ENCODE measurements around the gene C11orf58.

The C11orf58 gene

GRCh38 chr11:16789063-16789420 is 50.6 kb downstream of the C11orf58 start:
- no peaks in the 10 kb centered on the region for H3K79me2 ChIP-seq (ENCODE audit: control insufficient read depth, low read length)
- no peaks in the 10 kb centered on the region; the same call in 1 of the 2 replicates for H4K20me1 ChIP-seq (ENCODE audit: control insufficient read depth, insufficient read depth, low read depth, low read length)
- no peaks in the 10 kb centered on the region for H3K4me1 ChIP-seq (ENCODE audit: control insufficient read depth, low read length)
- no peak overlapping the region for H3K27ac ChIP-seq (ENCODE audit: low read depth, low read length)
- TF ChIP-seq, protein P1, sequence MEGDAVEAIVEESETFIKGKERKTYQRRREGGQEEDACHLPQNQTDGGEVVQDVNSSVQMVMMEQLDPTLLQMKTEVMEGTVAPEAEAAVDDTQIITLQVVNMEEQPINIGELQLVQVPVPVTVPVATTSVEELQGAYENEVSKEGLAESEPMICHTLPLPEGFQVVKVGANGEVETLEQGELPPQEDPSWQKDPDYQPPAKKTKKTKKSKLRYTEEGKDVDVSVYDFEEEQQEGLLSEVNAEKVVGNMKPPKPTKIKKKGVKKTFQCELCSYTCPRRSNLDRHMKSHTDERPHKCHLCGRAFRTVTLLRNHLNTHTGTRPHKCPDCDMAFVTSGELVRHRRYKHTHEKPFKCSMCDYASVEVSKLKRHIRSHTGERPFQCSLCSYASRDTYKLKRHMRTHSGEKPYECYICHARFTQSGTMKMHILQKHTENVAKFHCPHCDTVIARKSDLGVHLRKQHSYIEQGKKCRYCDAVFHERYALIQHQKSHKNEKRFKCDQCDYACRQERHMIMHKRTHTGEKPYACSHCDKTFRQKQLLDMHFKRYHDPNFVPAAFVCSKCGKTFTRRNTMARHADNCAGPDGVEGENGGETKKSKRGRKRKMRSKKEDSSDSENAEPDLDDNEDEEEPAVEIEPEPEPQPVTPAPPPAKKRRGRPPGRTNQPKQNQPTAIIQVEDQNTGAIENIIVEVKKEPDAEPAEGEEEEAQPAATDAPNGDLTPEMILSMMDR (IDR thresholded peaks at IDR 0.05; ENCODE audit: low read depth, low read length, poor library complexity, severe bottlenecking) = no peak
- no peak for TF ChIP-seq EZH2phosphoT487 (IDR thresholded peaks at IDR 0.05; ENCODE audit: borderline replicate concordance, low read length)
- H3K36me3 ChIP-seq (ENCODE audit: control insufficient read depth, low read length) = no peaks in the 10 kb centered on the region
- H3K4me2 ChIP-seq (ENCODE audit: low read length) = no peak overlapping the region
- H3F3A ChIP-seq (ENCODE audit: control insufficient read depth, insufficient read depth) = no peaks in the 10 kb centered on the region
- H3K9me3 ChIP-seq (ENCODE audit: control insufficient read depth, insufficient read depth, low read length) = no peaks in the 10 kb centered on the region
- no peak overlapping the region for H3K4me3 ChIP-seq (ENCODE audit: low read length)
- no peaks in the 10 kb centered on the region for H3K9me2 ChIP-seq (replicated peaks; ENCODE audit: control insufficient read depth, low read length)
- H3K27me3 ChIP-seq (ENCODE audit: control insufficient read depth, low read length) = peaks cover 6% of the 10 kb centered on the region

GRCh38 chr11:16789560-16790485 is 51.4 kb downstream of the C11orf58 start:
- H3K36me3 ChIP-seq (ENCODE audit: control insufficient read depth, low read length) = no peaks in the 10 kb centered on the region
- H3K27me3 ChIP-seq (ENCODE audit: control insufficient read depth, low read length) = peaks cover 6% of the 10 kb centered on the region
- H4K20me1 ChIP-seq (ENCODE audit: control insufficient read depth, insufficient read depth, low read depth, low read length) = no peaks in the 10 kb centered on the region; the same call in 1 of the 2 replicates
- H3K9me2 ChIP-seq (replicated peaks; ENCODE audit: control insufficient read depth, low read length) = no peaks in the 10 kb centered on the region
- no peaks in the 10 kb centered on the region for H3F3A ChIP-seq (ENCODE audit: control insufficient read depth, insufficient read depth)
- no peaks in the 10 kb centered on the region for H3K9me3 ChIP-seq (ENCODE audit: control insufficient read depth, insufficient read depth, low read length)
- H3K79me2 ChIP-seq (ENCODE audit: control insufficient read depth, low read length) = no peaks in the 10 kb centered on the region
- H3K4me3 ChIP-seq (ENCODE audit: low read length) = no peak overlapping the region
- no peaks in the 10 kb centered on the region for H3K4me1 ChIP-seq (ENCODE audit: control insufficient read depth, low read length)
- TF ChIP-seq EZH2phosphoT487 (IDR thresholded peaks at IDR 0.05; ENCODE audit: borderline replicate concordance, low read length) = no peak
- TF ChIP-seq, protein P1 (IDR thresholded peaks at IDR 0.05; ENCODE audit: low read depth, low read length, poor library complexity, severe bottlenecking) = no peak
- H3K27ac ChIP-seq (ENCODE audit: low read depth, low read length) = no peak overlapping the region
- H3K4me2 ChIP-seq (ENCODE audit: low read length) = no peak overlapping the region

GRCh38 chr11:16790486-16791190 is 52.2 kb downstream of the C11orf58 start:
- H3K27ac ChIP-seq (ENCODE audit: low read depth, low read length) = no peak overlapping the region
- no peaks in the 10 kb centered on the region for H3K9me3 ChIP-seq (ENCODE audit: control insufficient read depth, insufficient read depth, low read length)
- no peak overlapping the region for H3K4me2 ChIP-seq (ENCODE audit: low read length)
- no peaks in the 10 kb centered on the region; the same call in 1 of the 2 replicates for H4K20me1 ChIP-seq (ENCODE audit: control insufficient read depth, insufficient read depth, low read depth, low read length)
- H3K4me3 ChIP-seq (ENCODE audit: low read length) = no peak overlapping the region
- H3K9me2 ChIP-seq (replicated peaks; ENCODE audit: control insufficient read depth, low read length) = no peaks in the 10 kb centered on the region
- H3K4me1 ChIP-seq (ENCODE audit: control insufficient read depth, low read length) = no peaks in the 10 kb centered on the region
- no peaks in the 10 kb centered on the region for H3K36me3 ChIP-seq (ENCODE audit: control insufficient read depth, low read length)
- H3K79me2 ChIP-seq (ENCODE audit: control insufficient read depth, low read length) = no peaks in the 10 kb centered on the region
- TF ChIP-seq, protein P1 (IDR thresholded peaks at IDR 0.05; ENCODE audit: low read depth, low read length, poor library complexity, severe bottlenecking) = no peak
- TF ChIP-seq EZH2phosphoT487 (IDR thresholded peaks at IDR 0.05; ENCODE audit: borderline replicate concordance, low read length) = no peak
- peaks cover 6% of the 10 kb centered on the region for H3K27me3 ChIP-seq (ENCODE audit: control insufficient read depth, low read length)
- H3F3A ChIP-seq (ENCODE audit: control insufficient read depth, insufficient read depth) = no peaks in the 10 kb centered on the region

Measured in DOHH2 (cell line).